ENCODE measurements around the gene PLCB2.

PLCB2 gene

DNA sequence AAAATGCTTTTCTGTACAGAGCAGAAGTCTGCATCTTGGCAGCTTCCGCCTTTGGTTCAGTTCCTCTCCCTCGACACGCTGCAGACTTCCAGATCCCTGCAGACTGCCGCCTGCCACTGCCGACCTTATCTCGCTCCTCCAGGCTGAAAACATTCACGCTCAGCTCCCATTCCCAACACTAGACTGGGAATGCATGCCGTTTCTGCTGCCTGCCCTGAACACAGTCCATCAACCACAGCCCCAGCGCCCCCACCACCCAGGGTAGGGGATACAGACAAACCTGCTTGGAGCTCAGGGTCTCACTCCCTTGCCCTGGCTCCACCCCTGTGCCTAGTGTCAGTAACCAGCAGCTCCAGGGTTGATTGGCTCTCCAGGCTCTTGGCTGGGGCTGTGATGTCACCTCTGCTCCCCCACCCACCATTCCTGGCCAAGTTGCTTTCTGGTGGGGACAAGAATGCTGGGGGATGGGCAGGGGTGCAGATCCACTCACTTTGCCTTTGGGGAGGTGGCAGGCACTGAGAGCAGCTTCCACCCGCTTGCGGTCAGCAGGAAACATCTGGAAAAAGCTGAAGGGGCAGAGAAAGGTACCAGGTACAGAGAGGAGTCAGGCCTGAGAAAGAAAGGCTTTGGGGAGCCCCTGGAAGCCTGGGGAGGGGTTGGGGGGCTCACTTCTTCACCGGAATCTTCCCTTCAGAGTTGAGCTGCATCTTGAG, 6.1 kb downstream of the PLCB2 start:
- DNase-seq (ENCODE audit: low spot score) = no peak

DNA sequence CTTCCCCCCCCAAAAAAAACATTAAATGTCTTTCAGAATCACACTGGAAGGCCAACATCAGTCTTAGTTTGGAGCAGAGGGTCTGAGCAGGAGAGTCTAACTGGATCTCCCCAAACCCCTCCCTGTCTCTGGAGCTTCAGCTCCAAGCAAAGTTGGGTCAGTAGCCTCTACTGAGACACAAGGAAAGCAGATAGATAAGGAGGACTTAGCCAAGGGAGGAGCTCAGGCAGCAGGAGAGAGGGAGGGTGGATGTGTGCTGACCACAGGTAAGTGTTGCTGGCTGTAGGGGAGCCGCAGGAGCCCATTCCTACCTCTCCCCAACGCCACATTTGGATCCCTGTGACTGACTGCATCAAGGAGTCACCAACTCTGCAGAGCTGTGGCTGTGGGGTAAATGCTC, 7.0 kb downstream of the PLCB2 start:
- DNase-seq (ENCODE audit: low spot score) = no peak

DNA sequence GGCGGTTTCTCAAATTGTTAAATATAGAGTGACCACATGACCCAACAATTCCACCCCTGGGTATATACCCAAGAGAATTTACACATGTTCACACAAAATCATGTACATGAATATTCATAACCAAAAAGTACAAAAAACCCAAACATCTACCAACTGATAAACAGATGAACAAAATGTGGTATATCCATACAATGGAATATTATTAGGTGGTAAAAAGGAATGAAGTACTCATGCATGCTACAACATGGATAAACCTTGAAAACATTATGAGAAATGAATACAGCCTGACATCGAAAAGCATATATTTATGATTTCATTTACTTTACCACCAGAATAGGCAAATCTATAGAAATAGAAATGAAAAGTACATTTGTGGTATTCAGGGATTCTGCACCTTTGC, 7.4 kb downstream of the PLCB2 start:
- DNase-seq (ENCODE audit: low spot score) = no peak

DNA sequence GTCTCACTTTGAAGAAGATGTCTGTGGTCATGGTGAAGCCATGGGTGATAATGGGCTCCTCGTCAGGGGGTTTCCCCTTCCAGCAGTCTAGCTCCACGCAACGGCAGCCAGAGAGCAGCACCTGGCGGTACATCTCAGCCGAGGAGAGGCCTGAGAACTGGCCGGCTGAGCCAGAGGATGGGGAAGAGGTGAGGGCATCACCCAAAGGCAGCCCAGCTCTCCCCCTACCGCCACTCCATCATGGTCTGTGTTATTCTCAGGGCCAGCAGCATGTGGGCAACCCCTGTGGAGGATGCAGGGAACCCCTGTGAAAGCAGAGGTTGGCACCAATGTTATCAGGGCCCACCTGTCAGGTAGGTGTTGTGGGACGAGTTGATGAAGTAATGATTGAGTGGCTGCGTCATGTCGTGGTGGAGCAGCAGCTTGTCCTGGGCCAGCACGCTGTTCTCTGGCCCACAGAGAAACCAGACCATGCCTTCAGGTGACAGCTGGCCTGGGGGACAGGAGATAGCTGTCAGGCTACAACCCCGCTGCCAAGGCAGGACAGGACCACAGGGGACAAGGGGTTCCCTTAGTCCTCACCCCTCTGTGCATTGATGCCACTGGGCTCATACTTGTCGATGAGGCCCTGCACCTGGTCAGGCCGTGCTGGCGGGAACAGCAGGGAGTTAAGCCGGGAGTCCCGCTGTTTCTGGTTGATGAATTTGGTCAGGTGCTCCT, 9.4 kb downstream of the PLCB2 start:
- no peak for DNase-seq (ENCODE audit: low spot score)

DNA sequence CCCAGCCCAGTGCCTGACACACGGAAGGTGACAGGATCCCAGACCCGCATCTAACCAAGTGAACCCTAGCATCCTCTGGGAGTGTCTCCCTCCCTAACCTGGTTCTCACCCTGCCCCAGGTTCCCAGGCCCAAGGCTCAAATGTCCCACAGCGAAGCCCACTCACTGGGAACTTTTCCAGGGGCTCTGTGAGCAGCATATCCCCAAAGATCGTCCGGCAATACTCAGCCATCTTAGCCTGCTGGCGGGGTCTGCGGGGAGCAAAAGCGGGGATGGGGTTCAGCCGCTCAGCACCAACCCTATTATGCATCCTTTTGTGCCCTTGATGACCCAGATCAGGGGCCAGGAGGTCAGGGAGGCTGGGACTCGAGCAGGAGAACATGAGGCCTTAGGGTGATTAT, 10.4 kb downstream of the PLCB2 start:
- DNase-seq (ENCODE audit: low spot score) = no peak

DNA sequence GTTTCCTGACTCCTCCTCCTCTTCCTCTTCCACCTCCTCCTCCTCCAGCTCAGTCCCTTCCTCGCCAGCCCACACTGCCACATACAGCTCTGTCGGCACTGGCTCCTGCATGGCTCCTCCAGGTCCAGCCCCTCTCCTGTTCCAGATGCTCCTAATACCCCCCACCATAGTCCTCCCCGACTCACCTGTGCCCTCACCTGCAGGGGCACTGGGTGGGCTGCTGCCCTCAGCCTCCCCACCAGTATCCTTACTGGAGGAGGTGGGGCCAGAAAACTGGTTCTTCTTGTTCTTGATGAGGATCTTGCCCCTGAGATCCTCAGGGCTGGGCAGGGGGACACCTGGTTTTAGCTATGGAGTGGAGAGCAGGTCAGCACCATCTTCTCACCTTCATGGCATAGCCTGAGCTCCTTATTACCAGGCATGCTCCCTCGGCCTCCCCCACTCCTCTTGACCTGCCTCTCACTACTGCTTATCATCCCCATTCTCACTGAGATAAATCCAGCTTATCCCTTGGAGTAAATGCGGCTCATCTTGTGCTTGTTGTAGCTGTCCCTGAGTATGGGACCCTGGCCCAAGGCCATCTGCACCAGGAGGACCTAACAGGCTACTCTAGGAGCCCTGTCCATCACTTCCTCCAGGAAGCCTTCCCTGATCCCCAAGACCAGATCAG, 11.0 kb downstream of the PLCB2 start:
- no peak for DNase-seq (ENCODE audit: low spot score)

DNA sequence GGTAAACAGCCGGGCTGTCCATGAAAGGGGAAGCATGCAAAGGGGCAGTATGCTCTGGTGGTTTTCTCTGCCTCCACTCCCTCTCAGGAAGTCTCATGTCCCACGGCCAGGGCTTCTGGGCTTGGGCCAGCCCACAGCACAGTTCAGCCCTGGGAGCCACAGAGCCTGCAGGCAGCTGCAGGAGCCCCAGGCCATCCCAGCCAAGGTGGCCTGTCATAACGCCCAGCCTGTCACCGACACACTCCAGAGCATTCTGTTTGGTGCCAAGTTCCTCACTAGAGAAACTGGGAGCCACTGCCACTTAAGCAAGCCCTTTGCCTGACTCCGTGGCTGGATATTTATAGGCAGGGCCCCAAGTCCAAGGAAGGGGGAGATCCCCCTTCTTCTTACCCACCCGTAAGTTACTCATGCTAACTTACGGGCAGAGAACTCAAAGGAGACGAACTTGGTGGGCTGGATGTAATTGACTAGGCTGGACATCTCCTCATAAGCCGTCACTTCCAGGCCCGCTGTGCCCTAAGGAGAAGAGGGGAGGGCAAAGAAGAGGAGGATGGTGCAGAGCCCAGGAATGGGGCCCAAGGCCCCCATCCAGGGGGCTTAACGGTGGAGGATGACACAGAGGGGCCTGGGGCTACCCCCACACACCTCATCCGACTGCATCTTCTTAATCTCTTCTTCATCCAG, 11.7 kb downstream of the PLCB2 start:
- no peak for DNase-seq (ENCODE audit: low spot score)

DNA sequence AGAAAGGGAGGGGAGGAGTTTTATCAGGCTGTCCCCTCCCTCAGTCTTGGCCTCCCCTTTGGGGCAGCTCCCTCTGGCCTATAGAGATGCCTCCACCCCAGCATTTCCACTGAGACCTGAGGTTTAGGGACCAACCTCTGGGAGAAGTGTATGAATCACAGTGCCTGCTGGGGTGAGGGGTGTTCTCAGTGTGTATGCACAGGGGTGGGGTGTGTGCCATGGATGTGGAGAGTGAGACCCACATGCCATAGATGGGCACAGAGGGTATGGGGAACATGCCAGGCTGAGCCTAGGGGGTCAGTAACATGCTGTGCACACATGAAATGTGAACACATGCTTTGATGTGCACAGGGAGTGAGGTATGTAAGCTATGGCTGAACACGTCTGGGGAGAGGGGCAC, 12.4 kb downstream of the PLCB2 start:
- no peak for DNase-seq (ENCODE audit: low spot score)

DNA sequence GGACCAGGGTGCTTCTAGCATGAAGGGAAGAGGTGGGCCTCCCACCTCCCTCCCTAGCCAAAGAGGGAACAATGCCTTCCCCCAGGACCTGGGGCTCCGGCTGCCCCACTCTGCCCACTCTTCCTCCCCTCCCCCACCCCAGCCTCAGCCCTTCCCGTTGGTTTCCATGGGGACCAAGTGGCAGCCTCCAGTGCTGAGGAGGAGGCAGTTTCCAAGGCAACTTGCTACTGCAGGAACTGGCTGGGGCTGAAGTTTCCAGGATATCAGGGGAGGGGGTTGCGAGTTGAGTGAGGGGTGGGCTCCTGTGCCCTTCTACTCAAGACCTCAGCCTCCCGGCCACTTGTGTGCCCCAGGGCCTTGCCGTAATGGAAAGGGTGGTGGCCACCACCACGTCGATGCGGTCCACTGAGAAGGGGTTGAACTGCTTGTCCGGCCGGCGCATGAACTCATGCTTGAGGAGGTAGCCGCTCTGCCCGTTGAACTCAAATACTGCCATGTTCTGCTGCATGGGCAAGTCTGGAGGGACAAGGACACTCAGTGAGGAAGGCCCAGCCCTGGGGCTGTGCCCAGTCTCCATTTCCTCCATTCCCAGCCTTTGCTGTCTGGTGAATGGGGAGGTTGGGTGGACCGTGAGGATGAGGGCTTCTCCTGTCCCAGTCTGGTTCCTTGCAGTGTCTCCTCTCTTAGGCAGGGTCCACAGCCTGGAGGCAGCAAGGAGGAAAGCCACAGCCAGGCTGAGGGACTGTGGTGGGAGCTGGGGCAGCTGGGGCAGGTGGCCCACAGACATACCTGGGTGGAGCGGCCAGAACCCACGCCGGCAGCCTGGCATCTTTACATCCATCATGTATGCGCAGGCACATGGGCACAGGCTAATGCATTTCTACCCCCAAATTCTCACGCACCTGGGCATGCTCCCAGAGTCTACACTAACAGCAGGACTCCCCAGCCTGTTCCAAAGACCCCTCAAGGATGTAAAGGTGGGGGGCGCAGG, 13.5 kb downstream of the PLCB2 start:
- DNase-seq (ENCODE audit: low spot score) = no peak

DNA sequence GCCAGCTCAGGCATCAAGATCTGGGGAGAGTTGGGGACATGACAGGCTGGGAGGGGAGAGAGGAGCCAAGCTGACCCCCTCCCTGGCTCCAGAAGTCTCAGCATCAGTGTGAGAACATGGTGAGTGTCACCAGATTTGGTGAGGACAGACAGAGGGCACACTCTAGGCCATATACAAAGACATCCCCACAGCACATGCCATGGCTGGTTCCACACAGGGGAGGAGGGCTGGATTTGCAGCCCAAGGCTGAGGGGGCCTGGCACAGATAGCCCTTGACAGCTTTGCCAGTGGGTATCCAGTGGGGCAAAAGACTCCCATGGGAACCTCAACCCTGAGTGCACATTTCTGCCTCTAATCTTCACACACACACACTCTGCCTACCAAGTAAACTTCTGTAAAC, 14.7 kb downstream of the PLCB2 start:
- no peak for DNase-seq (ENCODE audit: low spot score)

DNA sequence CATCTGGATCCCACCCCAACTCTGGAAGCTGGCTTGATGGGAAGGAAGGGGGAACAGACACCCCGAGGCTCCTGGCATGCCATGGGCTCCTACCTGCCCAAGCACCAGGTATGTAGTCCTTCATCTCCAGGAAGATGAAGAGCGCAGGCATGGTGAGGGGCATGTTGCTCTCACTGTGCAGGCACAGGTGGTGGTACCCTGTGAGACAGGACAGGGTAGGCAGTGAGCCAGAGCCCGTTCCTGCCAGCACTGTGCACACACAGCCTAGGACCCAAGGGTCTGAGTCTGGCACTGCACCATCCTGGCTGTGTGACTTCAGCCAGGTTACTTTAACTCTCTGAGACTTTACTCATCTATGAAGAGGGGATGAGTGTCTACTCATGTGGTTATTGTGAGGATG, 15.5 kb downstream of the PLCB2 start:
- DNase-seq (ENCODE audit: low spot score) = no peak

DNA sequence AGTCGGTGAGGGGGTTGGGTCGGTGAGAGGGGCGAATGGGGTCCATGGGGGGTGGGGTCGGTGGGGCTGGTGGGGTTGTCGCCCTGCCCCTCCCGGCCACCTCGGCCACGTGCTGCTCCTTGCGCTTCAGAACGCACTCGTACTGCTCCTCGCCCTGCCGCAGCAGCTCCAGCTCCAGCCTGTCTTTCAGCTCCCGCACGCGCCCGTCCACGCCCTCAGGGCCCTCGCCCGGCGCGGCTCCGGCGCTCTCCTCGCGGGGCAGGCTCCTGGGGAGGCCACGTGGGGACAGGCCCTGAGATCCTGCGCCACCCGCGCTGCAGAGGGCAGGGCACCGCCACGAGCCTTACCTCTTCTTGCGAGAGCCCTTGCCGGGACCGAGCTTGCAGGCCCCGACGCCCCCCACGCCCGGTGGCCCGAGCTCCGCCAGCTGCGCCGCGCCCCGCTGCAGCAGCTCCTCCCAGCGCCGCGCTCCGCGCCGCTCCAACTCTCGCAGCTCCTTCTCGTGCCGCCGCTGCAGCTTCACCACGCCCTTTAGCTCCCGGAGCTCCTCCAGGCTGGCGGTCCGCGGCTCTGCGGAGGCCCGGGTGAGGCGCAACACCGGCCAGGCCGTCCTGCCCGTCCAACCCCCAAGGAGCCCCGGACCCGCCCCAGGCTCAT, 16.7 kb downstream of the PLCB2 start:
- DNase-seq (ENCODE audit: low spot score) = peak; percentile 78

DNA sequence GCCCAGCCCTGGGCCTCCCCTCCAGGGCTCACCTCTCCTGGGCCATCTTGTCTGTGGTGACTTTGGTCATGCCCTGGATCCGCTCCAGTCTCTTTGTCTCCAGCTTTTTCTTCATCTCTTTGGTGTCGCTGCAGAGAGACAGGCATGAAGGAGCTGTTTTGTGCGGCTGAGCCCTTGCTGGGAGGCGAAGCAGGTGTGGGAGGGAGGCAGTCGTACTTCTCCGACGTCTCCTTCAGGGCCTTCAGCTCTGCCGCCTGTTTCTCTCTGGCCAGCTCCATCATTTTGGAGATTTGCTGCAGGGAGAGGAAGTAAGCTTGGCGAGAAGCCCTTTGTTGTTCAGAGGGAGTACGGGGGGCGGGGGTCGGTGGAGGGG, 17.2 kb downstream of the PLCB2 start:
- DNase-seq (ENCODE audit: low spot score) = no peak

DNA sequence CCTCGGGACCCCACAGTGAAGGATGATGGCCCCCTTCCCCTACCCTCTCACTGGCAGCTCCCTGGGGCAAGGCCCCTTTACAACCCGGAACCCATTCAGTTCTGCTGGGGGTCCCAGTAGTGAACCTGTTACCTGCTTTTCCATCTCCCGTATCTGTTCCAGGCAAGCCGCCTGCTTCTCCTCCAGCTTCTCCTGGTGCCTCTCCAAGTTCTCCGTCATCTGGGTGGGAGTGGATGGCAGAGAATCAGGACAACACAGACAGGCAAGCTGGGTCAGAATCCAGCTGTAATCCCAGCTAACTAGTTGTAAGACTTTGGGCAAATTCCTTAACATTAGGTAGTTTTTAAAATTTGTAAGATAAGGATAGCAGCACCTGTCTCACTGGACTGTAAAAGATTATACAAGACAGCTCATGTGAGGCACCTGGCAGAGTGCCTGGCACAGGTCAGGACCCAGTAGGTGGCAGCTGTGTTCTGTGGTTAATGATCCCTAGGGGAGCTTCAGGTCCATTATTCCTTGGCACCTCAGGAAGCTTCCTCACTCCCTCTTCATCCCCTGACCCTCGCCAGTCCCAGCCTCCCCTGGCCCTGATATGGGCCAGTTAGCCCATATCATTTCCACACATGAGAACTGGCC, 18.5 kb downstream of the PLCB2 start:
- DNase-seq (ENCODE audit: low spot score) = no peak

DNA sequence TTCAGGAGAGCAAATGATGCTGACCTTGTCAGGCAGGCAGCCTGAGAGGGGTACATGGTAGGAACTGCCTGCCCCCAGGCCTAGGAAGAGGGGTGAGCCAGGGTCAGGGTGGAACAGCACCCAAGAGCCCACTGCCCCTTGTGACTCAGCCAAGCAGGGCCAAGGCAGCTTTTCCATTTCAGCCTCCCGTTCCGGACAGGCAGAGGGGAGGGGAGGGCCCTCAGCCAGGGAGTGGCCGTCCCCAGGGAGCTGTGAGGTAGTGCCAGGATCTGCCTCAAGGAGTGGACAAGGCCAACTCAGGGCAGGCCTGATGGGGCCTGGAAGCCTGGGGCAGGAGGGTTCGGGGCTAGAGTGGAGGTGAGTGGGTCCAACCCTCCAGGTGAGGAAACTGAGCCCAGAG, 19.8 kb downstream of the PLCB2 start:
- DNase-seq (ENCODE audit: low spot score) = no peak

DNA sequence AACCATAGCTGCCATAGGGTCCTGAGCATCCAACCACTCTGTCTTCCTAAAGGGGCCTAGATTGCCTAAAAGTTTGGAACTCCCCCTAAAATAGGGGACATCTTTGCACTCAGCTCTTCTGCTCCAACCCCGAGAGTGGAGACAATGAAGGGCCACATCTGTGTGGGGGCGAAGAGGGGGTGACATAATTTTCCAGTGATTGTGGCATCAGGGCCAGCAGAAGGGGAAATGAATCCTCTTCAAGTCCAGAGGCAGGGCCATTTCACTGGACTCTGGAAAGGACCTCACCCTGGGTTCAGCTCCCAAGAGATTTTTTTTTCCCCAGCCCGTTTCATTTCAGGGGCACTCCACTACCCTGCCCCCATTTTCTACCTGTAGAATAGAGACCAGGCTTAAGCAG, 20.2 kb downstream of the PLCB2 start:
- no peak for DNase-seq (ENCODE audit: low spot score)

DNA sequence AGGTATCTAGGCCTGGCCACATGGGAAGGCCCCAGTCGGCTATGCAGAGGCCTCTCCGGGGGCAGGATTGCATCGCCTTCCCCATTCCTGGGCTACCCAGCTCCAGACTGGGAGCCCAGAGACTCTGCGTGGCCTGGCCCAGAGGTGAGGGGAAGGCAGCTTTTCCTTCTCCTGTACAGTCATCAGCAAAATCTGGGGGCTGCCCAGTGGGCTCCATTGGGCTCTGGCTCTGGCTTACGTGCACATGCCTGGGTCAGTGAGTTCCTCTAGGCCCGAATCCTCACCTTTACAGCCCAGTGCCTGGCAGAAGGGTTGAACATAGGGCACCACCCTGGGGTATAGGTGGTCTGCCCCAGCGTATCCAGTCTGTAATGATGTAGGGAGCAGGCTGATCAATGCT, 20.9 kb downstream of the PLCB2 start:
- no peak for DNase-seq (ENCODE audit: low spot score)

DNA sequence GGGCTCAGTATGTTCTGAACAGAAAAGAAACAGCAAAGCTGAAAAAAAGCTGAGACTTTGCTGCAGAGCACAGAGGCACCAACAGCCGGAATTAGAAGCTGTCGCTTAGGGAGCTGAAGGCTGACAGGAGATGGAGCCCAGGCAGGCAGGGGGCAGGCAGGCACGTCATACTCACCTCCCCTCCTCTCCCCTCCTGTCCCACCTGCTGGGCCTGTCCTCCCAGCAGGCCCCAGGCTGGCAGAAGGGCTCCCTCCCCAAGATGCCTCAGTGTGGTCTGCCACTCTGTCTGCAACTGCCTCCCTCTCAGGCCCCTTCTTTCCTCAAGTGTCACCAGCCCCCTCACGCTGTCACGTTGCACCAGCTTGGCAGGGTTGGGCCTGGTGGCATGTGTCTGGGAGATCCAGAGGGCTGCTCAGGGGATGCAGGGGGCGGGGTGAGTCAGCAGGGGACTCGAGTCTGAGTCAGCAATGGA, 21.6 kb downstream of the PLCB2 start:
- DNase-seq (ENCODE audit: low spot score) = no peak

DNA sequence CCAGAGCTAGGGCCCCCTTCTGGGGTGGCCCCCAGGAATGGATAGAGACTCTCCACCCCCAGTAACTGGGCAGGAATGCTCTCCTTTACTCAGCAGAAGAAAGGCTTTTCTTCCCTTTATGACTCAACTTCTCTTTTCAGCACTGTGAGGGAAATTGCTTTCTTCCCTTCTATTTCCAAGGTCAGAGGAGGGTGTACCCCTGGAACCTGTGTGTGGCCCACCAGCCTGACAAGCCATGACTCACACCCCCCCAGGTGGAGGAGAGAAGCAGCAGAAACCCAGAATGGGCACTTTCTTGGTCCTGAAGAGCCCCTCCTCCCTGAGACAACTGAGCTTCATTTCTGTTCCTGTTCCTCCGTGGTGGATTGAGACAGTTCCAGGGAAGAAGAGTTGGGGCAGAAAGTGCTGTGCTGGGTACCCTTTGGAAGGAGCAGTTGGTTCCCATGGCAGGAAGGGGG, 22.2 kb downstream of the PLCB2 start:
- DNase-seq (ENCODE audit: low spot score) = no peak

DNA sequence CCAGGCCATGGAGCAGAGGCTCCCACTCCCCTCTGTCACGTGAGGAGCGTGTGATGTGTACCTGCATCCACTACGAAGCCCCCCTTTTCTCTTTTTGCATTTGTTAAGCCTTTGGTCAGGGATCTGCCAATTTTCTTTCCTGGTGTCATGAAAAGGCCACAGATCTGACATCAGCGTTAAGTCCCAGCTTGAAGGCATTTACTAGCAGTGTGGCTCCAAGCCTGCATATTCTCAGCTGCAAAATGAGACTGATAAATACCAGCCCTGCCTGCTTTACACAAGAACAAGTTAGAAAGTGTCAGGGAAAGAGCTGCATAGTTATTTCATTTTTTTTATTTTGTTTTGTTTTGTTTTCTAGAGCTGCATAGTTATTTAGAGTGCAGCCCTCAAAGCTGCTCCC, 22.6 kb downstream of the PLCB2 start:
- no peak for DNase-seq (ENCODE audit: low spot score)
